ENCODE results near the gene KCNAB1.
A peak's percentile ranks its signal among the peaks of the same experiment; 100 is the strongest.
"Not testable (repeated sequence)": the region's sequence is repeated elsewhere in the genome, so short reads cannot be mapped to it uniquely, and the experiment has no call there.

Gene KCNAB1

DNA sequence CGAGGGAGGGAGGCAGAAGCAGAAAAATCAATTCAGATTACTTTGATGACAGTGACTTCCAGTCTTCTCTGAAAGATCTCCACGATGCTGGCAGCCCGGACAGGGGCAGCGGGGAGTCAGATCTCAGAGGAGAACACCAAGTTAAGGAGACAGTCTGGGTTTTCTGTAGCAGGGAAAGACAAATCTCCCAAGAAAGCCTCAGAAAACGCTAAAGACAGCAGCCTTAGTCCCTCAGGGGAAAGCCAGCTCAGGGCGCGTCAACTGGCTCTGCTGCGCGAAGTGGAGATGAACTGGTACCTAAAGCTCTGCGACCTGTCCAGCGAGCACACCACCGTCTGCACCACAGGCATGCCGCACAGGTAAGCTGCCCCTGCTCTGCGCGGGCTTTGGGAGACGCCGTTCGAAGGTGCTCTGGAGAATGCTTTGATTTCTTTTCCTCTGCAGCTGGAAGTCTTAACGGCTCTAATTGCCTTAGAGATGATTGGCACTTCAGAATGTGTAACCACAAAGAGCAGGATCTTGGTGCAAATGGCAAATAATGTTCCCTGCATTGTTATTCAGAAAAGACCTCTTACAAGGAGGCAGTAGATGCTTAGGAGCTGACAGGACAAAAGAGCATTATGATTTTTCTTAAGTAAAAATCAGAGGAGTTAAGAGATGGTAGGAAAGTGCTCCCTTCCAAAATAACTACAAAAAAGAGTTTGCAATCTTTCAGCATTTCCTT lies at the start of gene KCNAB1:
KCNAB1 (plus strand) TSS at position 51 of the 724 bp plus-strand sequence.
- no peak for DNase-seq

DNA sequence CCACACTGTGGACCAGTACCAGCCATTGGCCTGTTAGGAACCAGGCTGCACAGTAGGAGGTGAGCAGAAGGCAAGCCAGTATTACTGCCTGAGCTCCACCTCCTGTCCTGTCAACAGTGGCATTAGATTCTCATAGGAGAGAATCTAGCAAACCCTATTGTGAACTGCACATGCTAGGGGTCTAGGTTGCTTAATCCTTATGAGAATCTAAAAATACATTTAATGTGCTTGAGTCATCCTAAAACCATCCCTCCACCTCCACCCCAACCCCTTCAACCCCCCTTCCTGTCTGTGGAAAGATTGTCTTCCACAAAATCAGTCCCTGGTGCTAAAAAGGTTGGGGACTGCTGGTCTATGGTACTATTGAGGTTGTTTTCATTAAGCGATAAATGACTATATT lies 49.3 kb upstream of the KCNAB1 start:
- DNase-seq, result no peak

DNA sequence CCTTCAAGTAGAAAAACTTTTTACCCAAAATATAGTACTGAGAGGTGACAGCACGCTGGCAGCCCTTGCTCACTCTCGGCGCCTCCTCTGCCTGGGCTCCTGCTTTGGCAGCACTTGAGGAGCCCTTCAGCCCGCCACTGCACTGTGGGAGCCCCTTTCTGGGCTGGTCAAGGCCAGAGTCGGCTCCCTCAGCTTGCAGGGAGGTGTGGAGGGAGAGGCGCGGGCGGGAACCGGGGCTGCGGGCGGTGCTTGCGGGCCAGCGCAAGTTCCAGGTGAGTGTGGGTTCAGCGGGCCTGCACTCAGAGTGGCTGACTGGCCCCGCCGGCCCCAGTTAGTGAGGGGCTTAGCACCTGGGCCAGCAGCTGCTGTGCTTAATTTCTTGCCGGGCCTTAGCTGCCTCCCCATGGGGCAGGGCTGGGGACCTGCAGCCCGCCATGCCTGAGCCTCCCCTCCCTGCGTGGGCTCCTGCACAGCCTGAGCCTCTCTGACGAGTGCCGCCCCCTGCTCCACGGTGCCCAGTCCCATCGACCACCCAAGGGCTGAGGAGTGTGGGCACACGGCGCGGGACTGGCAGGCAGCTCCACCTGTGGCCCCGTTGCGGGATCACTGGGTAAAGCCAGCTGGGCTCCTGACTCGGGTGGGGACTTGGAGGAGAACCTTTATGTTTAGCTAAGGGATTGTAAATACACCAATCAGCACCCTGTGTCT lies 47.3 kb upstream of the KCNAB1 start:
- DNase-seq, result not testable (repeated sequence)

DNA sequence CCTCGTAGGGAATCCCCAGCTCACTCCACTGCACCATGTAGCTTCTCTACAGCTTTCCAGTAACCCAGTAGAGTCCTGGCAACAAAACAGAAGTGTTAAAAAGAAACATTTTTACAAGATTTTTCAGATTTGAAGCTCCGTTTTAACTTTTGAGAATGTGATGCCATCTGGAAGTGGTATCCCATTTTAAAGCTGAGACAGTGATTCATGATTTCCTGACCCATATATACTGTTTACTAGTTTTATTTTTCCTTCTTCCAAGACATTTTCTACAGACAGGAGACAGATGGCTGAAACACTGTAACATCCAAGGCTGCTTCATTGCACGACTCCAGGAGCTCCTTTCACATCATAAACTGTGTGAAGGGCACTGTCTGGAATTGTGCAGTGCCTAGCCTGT lies 30.3 kb upstream of the KCNAB1 start:
- no peak for DNase-seq

DNA sequence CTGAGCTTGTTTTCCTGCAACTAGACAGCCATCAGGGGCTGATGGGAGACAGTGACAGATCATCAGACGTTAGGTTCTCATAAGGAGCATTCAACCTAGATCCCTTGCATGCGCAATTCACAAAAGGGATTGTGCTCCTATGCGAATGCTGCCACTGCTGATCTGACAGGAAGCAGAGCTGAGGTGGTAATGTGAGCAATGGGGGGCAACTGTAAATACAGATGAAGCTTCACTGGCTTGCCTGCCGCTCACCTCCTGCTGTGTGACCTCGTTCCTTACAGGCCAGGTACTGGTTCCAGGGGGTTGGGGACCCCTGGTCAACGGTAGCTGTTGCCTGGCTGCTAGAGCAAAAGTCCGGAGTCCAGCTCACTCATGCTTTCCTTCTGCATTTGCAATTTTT lies 26.4 kb upstream of the KCNAB1 start:
- DNase-seq, result no peak

DNA sequence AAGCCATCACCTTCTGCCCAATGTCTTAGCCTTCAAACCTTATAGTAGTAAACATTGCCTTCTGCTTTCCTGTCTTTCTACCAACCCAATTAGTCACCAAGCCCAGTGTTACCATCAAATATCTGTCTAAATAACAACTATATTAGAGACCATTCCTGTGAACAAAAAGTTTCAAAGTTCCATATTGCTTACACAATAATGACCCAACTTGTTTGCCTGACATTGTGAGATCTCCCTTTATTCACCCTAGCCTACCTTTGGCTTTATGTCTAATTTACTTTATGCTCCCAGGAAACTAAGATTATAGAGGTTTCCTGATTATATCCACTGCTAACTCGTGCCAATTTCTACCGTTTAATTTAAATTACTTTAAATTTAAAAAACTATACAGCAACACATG lies 26.0 kb upstream of the KCNAB1 start:
- DNase-seq, result no peak

DNA sequence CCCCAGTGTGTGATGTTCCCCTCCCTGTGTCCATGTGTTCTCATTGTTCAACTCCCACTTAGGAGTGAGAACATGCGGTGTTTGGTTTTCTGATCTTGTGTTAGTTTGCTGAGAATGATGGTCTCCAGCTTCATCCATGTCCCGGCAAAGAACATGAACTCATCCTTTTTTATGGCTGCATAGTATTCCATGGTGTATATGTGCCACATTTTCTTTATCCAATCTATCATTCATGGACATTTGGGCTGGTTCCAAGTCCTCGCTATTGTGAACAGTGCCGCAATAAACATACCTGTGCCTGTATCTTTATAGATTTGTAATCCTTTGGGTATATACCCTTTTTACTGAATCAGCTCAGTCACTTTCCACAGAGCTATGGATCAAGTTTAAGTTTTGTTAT lies 24.7 kb upstream of the KCNAB1 start:
- not testable (repeated sequence) for DNase-seq

DNA sequence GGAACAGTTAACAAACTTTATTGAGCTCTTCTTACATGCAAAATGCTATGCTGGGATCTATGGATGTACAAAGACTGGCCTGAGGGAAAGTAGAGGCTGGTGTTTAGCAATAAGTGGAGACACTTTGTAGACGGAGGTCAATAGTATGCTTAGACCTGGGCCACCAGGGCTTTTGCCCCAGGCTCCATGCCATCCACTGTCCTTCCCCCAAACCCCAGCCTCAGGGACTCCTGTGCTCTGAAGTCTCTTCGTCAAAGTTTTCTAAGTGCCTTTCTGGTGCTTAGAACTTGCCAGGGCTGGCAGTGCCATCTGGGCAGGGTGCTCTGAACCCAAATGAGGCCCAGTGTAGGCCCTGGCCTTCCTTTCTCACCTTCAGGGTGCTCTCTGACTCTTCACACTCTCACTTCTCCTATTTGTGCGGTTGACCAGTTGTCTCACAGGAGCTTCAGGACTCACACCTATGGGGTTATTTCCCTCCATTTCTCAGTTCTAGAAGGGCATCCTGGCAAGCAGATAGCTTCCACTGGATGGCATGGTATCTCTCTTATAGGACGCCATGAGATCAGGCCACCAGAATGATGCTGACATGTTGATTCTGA lies 21.8 kb upstream of the KCNAB1 start:
- DNase-seq, result no peak

DNA sequence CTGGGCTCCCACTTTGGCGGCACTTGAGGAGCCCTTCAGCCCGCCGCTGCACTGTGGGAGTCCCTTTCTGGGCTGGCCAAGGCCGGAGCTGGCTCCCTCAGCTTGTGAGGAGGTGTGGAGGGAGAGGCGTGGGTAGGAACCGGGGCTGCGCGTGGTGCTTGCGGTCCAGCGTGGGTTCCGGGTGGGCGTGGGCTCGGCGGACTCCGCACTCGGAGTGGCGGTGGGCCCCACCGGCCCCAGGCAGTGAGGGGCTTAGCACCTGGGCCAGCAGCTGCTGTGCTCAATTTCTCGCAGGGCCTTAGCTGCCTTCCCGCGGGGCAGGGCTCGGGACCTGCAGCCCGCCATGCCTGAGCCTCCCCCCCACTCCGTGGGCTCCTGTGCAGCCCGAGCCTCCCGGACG lies 21.0 kb upstream of the KCNAB1 start:
- DNase-seq, result not testable (repeated sequence)

DNA sequence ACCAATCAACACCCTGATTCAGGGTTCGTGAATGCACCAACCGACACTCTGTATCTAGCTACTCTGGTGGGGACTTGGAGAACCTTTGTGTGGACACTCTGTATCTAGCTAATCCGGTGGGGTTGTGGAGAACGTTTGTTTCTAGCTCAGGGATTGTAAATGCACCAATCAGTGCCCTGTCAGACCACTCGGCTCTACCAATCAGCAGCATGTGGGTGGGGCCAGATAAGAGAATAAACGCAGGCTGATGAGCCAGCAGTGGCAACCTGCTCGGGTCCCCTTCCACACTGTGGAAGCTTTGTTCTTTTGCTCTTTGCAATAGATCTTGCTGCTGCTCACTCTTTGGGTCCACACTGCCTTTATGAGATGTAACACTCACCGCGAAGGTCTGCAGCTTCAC lies 20.4 kb upstream of the KCNAB1 start:
- DNase-seq, result not testable (repeated sequence)

DNA sequence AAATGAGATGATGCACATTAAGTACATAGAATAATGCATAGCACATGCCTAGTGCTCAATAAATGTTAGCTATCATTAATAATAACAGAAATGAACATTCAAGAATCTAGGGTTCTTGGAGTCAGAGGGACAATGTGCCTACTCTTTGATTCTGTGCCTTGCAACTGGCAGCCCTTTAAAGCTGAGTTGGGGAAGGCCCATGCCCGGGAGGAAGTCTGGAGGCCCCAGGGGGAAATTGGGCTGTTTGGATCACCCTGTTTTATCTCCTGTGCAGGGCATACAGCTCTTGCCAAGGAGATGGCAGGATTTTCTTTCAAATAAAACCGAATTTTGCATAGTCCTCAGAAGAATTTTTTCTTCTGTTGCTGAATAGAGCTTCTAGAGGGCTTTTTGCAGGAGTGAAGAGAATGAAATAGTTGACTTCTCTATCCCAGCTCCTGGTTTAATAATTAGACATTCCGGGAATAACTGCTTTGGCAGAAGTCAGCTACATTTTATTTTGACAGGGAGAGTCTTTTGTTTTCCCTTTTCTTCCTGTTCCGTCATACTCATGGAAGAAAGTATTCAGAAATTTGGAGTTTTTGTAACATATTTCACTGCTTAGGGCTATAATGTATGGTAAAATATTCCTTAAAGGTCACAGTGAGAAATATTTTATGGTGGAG lies 18.0 kb upstream of the KCNAB1 start:
- DNase-seq, result no peak

DNA sequence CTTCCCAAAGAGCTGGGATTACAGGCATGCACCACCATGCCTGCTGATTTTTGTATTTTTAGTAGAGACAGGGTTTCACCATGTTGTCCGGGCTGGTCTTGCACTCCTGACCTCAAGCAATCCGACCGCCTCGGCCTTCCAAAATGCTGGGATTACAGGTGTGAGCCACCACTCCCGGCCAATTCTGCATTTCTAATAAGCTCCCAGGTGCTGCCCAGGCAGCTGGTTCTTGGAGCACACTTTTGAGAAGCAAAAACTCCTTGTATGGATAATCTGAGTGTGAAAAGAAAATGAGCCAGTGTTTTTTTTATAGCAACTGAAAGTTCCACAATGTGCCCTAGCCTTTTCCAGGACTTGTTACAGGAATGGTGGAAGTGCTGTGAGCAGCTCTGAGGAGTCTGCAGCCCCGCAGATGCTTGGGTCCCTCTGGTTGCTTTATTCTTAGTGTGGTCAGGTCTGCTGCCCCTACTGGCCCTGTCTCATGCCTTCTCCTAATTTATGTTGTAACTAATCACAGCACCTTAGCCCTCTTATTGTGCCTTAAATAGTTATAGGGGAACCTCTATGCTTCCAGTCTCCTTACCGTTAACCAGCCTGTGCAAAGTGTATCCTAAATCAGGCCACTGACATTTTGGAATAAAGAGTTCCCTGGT lies 13.5 kb upstream of the KCNAB1 start:
- DNase-seq, result no peak

DNA sequence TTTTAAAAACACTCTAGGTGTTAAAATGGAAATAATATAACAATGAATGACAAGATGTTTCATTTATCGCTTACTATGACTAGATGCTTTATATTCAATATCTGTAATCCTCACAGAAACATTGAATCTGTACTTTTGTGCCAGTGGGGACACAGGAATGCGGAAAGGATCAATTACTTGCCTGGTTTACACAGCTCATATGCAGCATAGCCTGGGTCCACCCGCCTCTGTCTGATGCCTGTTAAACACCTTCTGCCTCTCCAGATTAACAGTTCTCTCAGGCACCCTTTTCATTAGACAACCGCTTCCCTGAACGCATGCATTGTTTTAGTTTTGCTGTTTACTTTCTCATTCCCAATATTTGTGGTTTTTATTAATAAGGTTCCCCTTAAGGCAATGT lies 12.9 kb upstream of the KCNAB1 start:
- no peak for DNase-seq

DNA sequence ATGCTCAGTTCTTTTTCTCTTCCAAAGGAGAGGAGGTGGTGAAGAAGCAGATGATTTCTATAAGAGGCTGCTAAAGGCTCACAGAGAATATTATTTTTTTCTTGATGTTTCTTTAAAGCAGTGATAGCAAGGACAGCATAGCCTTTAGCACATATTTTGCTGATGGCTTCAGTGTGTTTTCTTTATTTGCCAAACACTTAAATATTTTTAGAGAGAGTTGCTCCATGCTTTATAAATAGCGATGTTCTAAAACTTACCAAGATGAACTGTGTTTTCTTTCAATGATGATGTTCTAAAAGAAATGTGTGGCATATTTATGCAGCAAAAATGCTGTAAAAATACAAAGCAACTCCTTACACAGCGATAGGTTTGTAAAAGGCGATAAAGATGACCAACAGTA lies 11.8 kb upstream of the KCNAB1 start:
- DNase-seq, result no peak

DNA sequence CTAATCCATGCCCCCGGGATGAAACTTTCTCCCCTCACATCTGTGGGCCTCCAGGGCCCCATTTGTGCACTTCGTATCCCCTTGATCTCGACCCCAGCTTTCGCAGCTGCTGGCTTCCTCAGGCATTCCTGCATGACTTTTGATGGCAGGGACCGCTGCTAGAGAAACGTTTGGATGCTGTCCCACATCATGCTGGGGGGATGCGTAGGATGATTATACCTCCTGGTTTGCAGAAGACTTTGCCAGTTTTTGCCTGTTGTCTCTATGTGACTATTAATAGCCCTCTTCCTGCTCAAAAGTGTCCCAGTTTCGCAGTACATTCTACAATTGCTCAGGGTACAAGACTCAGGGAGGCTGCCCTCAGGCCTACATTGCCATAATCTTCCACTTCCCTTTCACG lies 10.4 kb upstream of the KCNAB1 start:
- DNase-seq, result no peak

DNA sequence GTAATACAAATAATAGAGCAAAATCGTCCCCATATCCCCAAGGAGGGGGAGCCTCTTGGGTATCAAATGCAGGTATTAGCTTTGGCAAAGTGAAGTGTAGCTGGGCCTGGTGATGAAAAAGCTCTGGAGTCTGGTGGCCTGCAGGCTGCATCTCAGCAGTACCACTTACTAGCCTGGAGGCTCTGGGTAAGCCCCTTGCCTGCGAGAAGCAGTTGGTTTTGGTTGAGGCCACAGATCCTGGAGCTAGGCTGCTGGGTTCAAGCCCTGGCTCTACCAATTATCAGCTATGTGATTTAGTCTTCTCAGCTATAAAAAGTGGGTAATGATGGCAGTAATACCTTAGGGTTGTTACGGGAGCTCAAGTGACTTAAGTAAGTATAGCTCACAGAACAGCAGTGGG lies 6.1 kb downstream of the KCNAB1 start:
- DNase-seq, result no peak

DNA sequence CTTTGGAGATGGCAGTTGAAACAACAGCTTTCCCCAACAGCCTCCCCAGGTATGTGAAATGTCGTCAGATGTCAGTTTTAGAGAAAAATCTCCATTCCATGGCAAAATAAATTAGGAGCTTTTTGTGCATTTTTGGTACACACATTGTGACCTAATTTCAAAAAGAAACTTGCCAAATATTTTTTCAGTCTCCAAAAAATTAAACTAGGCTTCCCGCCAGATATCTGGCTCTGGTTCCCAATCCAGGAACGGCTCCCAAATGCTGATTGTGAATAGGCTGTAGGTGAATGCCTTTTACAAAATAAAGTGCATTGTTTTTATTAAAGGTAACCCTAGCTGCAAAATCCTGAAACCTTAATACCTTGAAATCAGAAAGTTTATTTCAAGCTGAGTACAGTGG lies 10.9 kb downstream of the KCNAB1 start:
- no peak for DNase-seq

DNA sequence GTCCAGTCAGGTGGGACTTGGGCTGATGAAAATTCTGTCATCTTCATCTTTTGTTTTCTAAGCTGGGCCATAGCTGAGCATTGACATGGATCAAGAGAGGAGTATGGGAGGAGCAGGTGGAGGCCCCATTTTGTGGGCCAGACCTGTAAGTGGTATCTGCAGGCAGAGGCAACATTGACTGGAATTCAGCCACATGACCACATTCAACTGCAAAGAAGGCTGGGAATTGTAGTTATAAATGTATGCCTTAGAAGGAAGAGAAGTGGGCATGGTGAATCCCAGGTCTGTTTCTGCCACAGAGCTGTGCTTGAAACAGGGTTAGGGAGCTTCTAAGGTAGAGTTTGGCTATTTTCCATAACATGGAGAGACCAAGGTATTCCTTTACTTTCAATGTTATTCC lies 11.4 kb downstream of the KCNAB1 start:
- no peak for DNase-seq

DNA sequence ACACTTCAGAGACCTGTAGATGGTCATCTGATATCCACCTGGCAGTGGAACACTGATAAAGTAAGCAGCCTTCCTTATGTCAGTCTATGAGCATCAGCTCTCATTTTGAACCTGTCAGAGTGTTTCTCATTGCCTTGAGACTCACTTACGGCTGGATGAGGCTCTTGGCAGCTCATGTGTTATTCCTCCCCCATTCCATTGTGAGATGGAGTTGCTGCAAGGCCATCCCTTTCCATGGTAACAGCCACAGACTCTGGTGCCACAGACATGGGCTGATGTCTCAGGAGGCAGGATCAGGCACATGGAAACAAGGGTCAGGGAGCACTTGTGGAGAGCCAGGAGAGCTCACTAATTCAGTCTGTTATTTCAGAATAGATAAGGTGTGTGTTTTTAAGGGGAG lies 11.9 kb downstream of the KCNAB1 start:
- DNase-seq, result no peak

DNA sequence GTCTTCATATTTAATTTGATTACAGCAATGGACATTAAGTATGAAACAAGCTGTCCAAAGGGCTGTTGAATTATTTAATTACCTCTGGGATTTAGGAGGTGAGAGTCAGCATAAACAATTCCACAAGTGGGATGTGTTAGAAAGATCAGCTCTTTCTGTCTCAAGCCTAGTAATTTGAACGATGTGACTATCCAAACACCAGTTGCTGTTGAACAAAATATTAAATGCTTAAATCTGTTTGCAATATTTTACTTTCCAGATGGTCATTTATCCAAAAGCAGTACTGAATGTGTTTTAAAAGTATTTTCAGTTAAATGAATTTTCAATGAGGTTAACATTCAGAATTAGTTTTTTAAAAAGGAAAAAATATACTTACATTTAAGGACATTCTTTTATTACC lies 12.7 kb downstream of the KCNAB1 start:
- DNase-seq, result no peak

DNA sequence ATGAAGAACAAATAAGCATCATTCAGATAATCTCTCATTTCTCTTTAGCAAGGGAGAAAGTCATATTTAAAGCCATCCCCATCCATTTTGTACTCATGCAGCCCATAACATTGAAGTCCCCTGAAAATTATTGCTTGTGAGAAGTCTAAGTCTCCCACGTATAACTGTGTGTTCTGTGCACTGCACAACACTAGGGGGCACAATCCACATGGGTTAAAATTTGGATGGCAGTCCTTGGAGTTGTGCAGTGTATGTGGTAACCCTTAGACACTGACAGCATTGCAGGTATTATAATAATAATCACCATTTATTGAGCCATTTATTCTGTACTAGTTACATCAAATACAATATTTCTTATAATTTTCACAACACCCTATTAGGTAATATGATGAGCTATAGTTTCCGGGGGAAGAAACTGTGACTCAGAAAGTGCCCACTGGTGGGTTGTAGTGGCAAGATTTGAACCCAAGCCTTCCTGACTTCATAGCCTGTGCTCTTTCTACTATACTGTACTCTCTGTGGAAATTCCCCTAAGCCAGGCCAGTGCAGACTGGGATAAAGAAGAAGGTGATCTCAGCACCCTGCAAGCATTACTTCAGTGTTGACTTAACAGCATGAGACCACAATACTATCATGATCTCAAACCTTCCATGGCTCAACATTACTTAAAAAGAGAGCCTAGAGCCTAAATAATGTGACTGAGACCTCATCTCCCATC lies 15.7 kb downstream of the KCNAB1 start:
- peak; percentile 71 to 84 for DNase-seq

DNA sequence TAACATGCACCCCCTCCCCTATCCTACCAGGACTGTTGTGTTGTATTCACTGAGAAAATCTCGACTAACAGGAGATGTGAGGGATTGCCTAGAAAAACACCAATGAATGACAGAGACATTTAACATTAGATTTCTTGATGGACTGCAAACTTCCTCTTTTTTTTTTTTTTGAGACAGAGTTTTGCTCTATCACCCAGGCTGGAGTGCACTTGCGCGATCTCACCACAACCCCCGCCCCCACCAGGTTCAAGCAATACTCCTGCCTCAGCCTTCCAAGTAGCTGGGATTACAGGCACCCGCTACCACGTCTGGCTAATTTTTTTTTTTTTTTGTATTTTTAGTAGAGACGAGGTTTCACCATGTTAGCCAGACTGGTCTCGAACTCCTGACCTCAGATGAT lies 17.0 kb downstream of the KCNAB1 start:
- peak; percentile 19 to 31 for DNase-seq
